Kidney epithelial cell (primary cell): Measurements from ENCODE around the gene RNF144B. TPM values are rescaled to one million over a fixed set of nuclear protein-coding genes. Genes with fewer than 3 reads are reported as not detected.

Experiments used
- DNase-seq: peaks from one replicate; pipeline ENCODE4 v3.0.0-alpha.2; 2010; ENCODE audit warnings: low read depth
- H3K27me3 ChIP-seq: 2 replicates; pipeline ENCODE4 v1.6.0; 2011; ENCODE audit warnings: low read length; ENCODE audit not compliant: control insufficient read depth, insufficient read depth
- H3K36me3 ChIP-seq: 2 replicates; pipeline ENCODE4 v1.5.1; 2011; ENCODE audit warnings: low read length; ENCODE audit not compliant: control insufficient read depth, insufficient read depth
- H3K4me3 ChIP-seq: 2 replicates; pipeline ENCODE4 v1.5.1; 2011; ENCODE audit warnings: low read depth, mild to moderate bottlenecking, control low read depth, low read length
- CTCF ChIP-seq: IDR thresholded peaks from 2 replicates; pipeline ENCODE4 v1.5.1; 2011; ENCODE audit warnings: mild to moderate bottlenecking, moderate library complexity, low read length, control low read depth, inconsistent platforms; ENCODE audit not compliant: insufficient read depth, poor library complexity, severe bottlenecking
- total RNA-seq: library from RNA; depleted of rRNA; stranded (reverse); fragments of >200 nt; gene quantifications from 2 replicates; pipeline ENCODE4 v1.2.3, GENCODE V29; 2015

The RNF144B gene
- total RNA-seq, 1 donor from 2014 or later: 13.2 TPM

GRCh38 chr6:18431581-18431980 is 44.4 kb downstream of the RNF144B start:
- Histone ChIP-seq H3K36me3 (no peaks in the 10 kb centered on the region), H3K4me3 (no peak overlapping the region), H3K27me3 (no peaks in the 10 kb centered on the region)
- peak; percentile 51 for DNase-seq
- TF ChIP-seq CTCF: no peak

GRCh38 chr6:18432180-18432579 is 45.0 kb downstream of the RNF144B start:
- H3K36me3 ChIP-seq: no peaks in the 10 kb centered on the region
- no peaks in the 10 kb centered on the region for H3K27me3 ChIP-seq
- peak; percentile 75 for DNase-seq
- no peak overlapping the region for H3K4me3 ChIP-seq
- TF ChIP-seq CTCF: no peak

- Histone ChIP-seq H3K4me3 (no peak overlapping the region), H3K36me3 (no peaks in the 10 kb centered on the region), H3K27me3 (no peaks in the 10 kb centered on the region)
- DNase-seq: no peak
- no peak for TF ChIP-seq CTCF
Measured at GRCh38 chr6:18432619-18433018, 45.5 kb downstream of the RNF144B start.

GRCh38 chr6:18433059-18433458 is 45.9 kb downstream of the RNF144B start:
- DNase-seq: no peak
- no peaks in the 10 kb centered on the region for H3K36me3 ChIP-seq
- no peak for TF ChIP-seq CTCF
- no peak overlapping the region for H3K4me3 ChIP-seq
- no peaks in the 10 kb centered on the region for H3K27me3 ChIP-seq

GRCh38 chr6:18436341-18436740 is 49.2 kb downstream of the RNF144B start:
- no peak for TF ChIP-seq CTCF

GRCh38 chr6:18439581-18439980 is 52.4 kb downstream of the RNF144B start:
- Histone ChIP-seq H3K4me3 (no peak overlapping the region), H3K27me3 (no peaks in the 10 kb centered on the region), H3K36me3 (no peaks in the 10 kb centered on the region)
- DNase-seq: no peak
- no peak for TF ChIP-seq CTCF

More at GRCh38 chr6:18436341-18436740, 49.2 kb downstream of the RNF144B start:
- no peaks in the 10 kb centered on the region for H3K27me3 ChIP-seq
- no peak overlapping the region for H3K4me3 ChIP-seq
- no peaks in the 10 kb centered on the region for H3K36me3 ChIP-seq
- DNase-seq: no peak
